ENCODE measurements around the gene FGGY. TPM values are rescaled to one million over a fixed set of nuclear protein-coding genes. Genes with fewer than 3 reads are reported as not detected.

FGGY gene
- total RNA-seq, 1 donor = 24.6 TPM

DNA sequence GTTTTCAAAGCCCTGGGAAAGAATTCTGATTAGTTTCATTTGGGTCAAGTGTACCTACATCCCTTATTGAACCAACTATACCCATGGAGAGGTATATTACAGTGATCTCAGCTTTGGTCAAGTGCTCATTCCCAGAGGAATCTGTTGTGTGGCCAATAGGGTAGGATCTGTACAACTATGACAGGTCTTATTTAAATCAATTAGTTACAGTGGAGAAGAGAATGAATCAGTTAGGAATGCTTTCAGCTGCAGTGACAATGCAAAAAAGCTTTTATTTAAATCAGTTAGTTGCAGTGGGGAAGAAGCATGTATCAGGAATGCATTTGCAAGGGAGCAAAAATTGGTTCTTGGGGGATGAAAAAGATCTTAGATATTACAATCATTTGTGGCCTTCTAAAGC is 119.0 kb downstream of the FGGY start:
- Histone ChIP-seq H3K27ac (ENCODE audit: low read depth, low read length) (no peak overlapping the region), H4K20me1 (ENCODE audit: insufficient read depth, low read length) (no peaks in the 10 kb centered on the region), H3K9me3 (ENCODE audit: low read depth, low read length) (no peaks in the 10 kb centered on the region), H3K79me2 (ENCODE audit: insufficient read depth, low read length) (no peaks in the 10 kb centered on the region), H3K4me3 (ENCODE audit: insufficient read depth, low read length) (no peak overlapping the region), H2AFZ (ENCODE audit: low read length) (no peak overlapping the region), H3K36me3 (ENCODE audit: insufficient read depth, low read length) (no peaks in the 10 kb centered on the region), H3K27me3 (ENCODE audit: insufficient read depth, low read length) (no peaks in the 10 kb centered on the region), H3K4me2 (ENCODE audit: insufficient read depth, low read length) (no peak overlapping the region), H3K4me1 (ENCODE audit: insufficient read depth, low read length) (peaks cover 5% of the 10 kb centered on the region)
- DNase-seq (ENCODE audit: insufficient read length, low spot score, missing footprints) = no peak
- no peak for TF ChIP-seq CTCF (IDR thresholded peaks at IDR 0.05; ENCODE audit: extremely low read depth, low read depth, low read length)

DNA sequence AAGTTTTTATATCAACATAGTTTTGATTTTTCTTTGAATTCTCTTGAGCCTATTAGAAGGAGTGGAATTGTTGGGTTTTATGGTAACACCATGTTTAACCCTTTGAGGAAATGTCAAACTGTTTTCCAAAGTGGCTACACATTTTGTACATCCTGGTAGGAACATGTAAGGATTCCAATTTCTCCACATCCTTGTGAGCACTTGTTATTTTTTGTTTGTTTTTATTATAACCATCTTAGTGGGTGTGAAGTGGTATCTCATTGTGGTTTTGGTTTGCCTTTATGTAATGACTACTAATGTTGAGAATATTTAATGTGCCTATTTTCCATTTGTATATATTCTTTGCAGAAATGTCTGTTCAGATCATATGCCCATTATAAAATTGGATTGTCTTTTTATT is 120.5 kb downstream of the FGGY start:
- H3K27me3 ChIP-seq (ENCODE audit: insufficient read depth, low read length) = no peaks in the 10 kb centered on the region
- no peaks in the 10 kb centered on the region for H4K20me1 ChIP-seq (ENCODE audit: insufficient read depth, low read length)
- no peak for TF ChIP-seq CTCF (IDR thresholded peaks at IDR 0.05; ENCODE audit: extremely low read depth, low read depth, low read length)
- H3K79me2 ChIP-seq (ENCODE audit: insufficient read depth, low read length) = no peaks in the 10 kb centered on the region
- H3K4me1 ChIP-seq (ENCODE audit: insufficient read depth, low read length) = peaks cover 5% of the 10 kb centered on the region
- H2AFZ ChIP-seq (ENCODE audit: low read length) = no peak overlapping the region
- H3K27ac ChIP-seq (ENCODE audit: low read depth, low read length) = no peak overlapping the region
- no peak overlapping the region for H3K4me2 ChIP-seq (ENCODE audit: insufficient read depth, low read length)
- no peak for DNase-seq (ENCODE audit: insufficient read length, low spot score, missing footprints)
- no peak overlapping the region for H3K4me3 ChIP-seq (ENCODE audit: insufficient read depth, low read length)
- H3K9me3 ChIP-seq (ENCODE audit: low read depth, low read length) = no peaks in the 10 kb centered on the region
- no peaks in the 10 kb centered on the region for H3K36me3 ChIP-seq (ENCODE audit: insufficient read depth, low read length)

DNA sequence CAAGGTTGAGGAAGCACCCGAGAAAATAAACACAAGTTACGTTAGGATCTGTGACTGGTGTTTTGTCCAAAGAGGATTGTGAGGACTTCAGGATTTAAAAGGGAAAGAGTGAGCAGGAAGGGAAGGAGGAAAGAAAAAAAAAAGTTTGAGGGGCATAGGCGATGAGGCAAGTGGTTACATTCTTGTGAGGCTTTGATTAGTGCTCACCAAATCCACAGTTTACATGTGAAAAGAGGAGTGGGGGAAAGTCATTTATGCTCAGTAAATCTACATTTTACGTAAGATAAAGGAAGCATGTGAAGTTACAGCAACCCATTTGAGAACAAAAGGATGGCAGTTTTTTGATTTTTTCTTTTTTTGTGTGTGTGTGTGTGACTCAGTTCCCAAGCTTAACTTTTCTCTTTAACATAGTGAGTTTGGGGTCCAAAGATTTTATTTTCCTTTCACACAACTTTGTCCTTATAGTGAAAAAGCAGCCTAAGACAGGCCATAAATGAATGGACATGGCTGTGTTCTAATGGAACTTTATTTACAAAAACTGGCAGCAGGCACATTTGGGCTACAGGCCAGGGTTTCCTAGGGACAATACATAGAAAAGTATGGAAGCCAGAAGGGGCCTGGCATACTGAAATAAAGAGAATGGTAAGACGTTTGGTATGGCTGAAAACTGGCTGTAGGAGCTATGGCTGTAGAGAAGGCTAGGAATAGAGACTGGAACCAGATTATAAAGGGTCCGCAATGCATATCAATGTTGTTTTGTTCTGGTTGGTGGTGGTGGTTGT is 121.7 kb downstream of the FGGY start:
- H3K27ac ChIP-seq (ENCODE audit: low read depth, low read length) = no peak overlapping the region
- no peak overlapping the region for H3K4me2 ChIP-seq (ENCODE audit: insufficient read depth, low read length)

More for the DNA sequence above, 121.7 kb downstream of the FGGY start:
- H3K4me3 ChIP-seq (ENCODE audit: insufficient read depth, low read length) = no peak overlapping the region
- H3K27me3 ChIP-seq (ENCODE audit: insufficient read depth, low read length) = no peaks in the 10 kb centered on the region
- H3K9me3 ChIP-seq (ENCODE audit: low read depth, low read length) = no peaks in the 10 kb centered on the region
- H4K20me1 ChIP-seq (ENCODE audit: insufficient read depth, low read length) = no peaks in the 10 kb centered on the region
- H2AFZ ChIP-seq (ENCODE audit: low read length) = no peak overlapping the region
- no peak for DNase-seq (ENCODE audit: insufficient read length, low spot score, missing footprints)
- peaks cover 5% of the 10 kb centered on the region for H3K4me1 ChIP-seq (ENCODE audit: insufficient read depth, low read length)
- TF ChIP-seq CTCF (IDR thresholded peaks at IDR 0.05; ENCODE audit: extremely low read depth, low read depth, low read length) = no peak
- no peaks in the 10 kb centered on the region for H3K36me3 ChIP-seq (ENCODE audit: insufficient read depth, low read length)
- no peaks in the 10 kb centered on the region for H3K79me2 ChIP-seq (ENCODE audit: insufficient read depth, low read length)

Data from osteoblast (primary cell).